ENCODE results near the gene EBF3. TPM values are rescaled to one million over a fixed set of nuclear protein-coding genes. Genes with fewer than 3 reads are reported as not detected.

Gene EBF3
- total RNA-seq, 1 donor from 2014 or later: 0.20 TPM

GRCh38 chr10:129945941-129946760 lies 17.9 kb downstream of the EBF3 start:
- Histone ChIP-seq H3K4me1 (no peaks in the 10 kb centered on the region), H3K36me3 (no peaks in the 10 kb centered on the region), H3K27me3 (peaks cover 27% of the 10 kb centered on the region), H3K27ac (no peak overlapping the region), H3K9me3 (no peaks in the 10 kb centered on the region), H3K4me3 (no peak overlapping the region)
- intact Hi-C loops (cut with DNase I): no loop called here
- TF ChIP-seq, protein P1, sequence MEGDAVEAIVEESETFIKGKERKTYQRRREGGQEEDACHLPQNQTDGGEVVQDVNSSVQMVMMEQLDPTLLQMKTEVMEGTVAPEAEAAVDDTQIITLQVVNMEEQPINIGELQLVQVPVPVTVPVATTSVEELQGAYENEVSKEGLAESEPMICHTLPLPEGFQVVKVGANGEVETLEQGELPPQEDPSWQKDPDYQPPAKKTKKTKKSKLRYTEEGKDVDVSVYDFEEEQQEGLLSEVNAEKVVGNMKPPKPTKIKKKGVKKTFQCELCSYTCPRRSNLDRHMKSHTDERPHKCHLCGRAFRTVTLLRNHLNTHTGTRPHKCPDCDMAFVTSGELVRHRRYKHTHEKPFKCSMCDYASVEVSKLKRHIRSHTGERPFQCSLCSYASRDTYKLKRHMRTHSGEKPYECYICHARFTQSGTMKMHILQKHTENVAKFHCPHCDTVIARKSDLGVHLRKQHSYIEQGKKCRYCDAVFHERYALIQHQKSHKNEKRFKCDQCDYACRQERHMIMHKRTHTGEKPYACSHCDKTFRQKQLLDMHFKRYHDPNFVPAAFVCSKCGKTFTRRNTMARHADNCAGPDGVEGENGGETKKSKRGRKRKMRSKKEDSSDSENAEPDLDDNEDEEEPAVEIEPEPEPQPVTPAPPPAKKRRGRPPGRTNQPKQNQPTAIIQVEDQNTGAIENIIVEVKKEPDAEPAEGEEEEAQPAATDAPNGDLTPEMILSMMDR (IDR thresholded peaks at IDR 0.05): no peak
- DNase-seq: no peak
- no peak for ATAC-seq

- Histone ChIP-seq H3K27ac (no peak overlapping the region), H3K36me3 (no peaks in the 10 kb centered on the region), H3K9me3 (no peaks in the 10 kb centered on the region), H3K4me3 (no peak overlapping the region), H3K27me3 (peaks cover 32% of the 10 kb centered on the region), H3K4me1 (no peaks in the 10 kb centered on the region)
- TF ChIP-seq, protein P1 (IDR thresholded peaks at IDR 0.05): no peak
- no peak for ATAC-seq
- intact Hi-C loops (cut with DNase I): no loop called here
- no peak for DNase-seq
These were observed 18.5 kb downstream of the EBF3 start for GRCh38 chr10:129945526-129945925.

- H3K27me3 ChIP-seq: peaks cover 36% of the 10 kb centered on the region
- intact Hi-C loops (cut with DNase I): no loop called here
- DNase-seq (no peak), ATAC-seq (no peak)
- H3K4me1 ChIP-seq: no peaks in the 10 kb centered on the region
- no peak overlapping the region for H3K27ac ChIP-seq
- H3K36me3 ChIP-seq: no peaks in the 10 kb centered on the region
- TF ChIP-seq, protein P1 (IDR thresholded peaks at IDR 0.05): no peak
- H3K4me3 ChIP-seq: no peak overlapping the region
- H3K9me3 ChIP-seq: no peaks in the 10 kb centered on the region
These were observed 19.0 kb downstream of the EBF3 start for GRCh38 chr10:129945064-129945463.

DNA sequence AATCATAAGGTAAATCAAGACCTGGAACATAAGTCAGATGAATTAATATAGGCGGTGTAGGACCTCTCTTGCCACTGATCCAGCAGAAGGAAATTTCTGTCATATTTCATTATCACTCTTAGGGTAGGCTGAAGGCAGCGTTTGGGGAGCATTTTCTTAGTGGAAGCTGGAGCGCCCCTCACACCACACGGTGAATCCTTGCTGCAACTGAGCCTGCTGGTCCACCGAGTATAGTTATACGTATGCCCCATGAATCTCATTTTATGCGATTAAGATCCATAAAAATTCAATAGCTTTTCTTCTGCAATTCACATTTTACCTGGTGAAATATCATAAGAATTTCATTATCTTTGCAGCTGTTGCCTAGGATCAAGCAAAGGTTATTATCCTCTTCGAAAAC lies 19.6 kb downstream of the EBF3 start:
- TF ChIP-seq, protein P1 (IDR thresholded peaks at IDR 0.05): no peak
- peaks cover 35% of the 10 kb centered on the region for H3K27me3 ChIP-seq
- no peak overlapping the region for H3K27ac ChIP-seq
- intact Hi-C loops (cut with DNase I): no loop called here
- no peaks in the 10 kb centered on the region for H3K36me3 ChIP-seq
- no peak for ATAC-seq
- no peak for DNase-seq
- H3K4me1 ChIP-seq: no peaks in the 10 kb centered on the region
- no peaks in the 10 kb centered on the region for H3K9me3 ChIP-seq
- no peak overlapping the region for H3K4me3 ChIP-seq

DNA sequence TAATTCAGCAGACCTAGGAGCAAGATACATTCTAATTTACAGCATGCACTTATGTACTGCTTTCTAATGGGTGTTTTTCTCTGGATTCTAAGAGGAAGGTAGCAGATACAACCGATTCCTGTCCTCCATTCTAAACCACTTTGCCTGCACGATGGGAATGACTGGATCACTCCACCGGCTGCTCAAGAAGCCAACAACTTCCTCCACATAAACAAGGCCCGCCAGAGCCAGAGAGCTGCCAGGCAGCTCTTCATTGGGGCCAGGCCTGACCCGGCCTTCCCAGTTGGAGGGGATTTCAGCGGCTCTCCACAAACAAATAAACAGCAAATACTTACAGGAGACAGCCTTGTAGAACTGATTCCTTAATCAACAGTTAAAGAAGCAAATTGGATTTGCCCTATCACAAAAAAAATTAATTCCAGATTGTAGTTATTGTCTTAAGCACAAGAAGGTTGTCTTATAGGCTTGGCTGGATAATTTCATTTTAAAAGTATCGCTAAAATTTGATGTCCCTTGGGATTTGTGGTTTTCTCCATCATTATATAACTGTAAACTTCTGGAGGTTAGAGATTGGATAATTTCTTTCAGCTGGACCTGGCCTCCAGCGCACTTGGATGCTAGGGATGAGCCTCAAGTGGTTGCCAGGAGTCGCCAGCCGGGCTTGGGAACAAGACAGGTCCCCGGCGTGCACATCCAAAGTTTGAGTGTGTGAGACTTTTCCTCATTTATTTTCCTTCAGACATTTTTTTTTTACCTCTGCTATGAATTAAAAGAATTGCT lies 20.9 kb downstream of the EBF3 start:
- H3K4me3 ChIP-seq: no peak overlapping the region
- H3K4me1 ChIP-seq: no peaks in the 10 kb centered on the region
- no peak for ATAC-seq
- intact Hi-C loops (cut with DNase I): no loop called here
- no peaks in the 10 kb centered on the region for H3K9me3 ChIP-seq
- TF ChIP-seq, protein P1 (IDR thresholded peaks at IDR 0.05): no peak
- H3K27me3 ChIP-seq: peaks cover 27% of the 10 kb centered on the region
- no peak for DNase-seq
- no peaks in the 10 kb centered on the region for H3K36me3 ChIP-seq
- H3K27ac ChIP-seq: no peak overlapping the region
